IgD-negative memory B cell (primary cell): Measurements from ENCODE around the gene ZNF324. TPM values are rescaled to one million over a fixed set of nuclear protein-coding genes. Genes with fewer than 3 reads are reported as not detected.
"Not testable (repeated sequence)": the region's sequence is repeated elsewhere in the genome, so short reads cannot be mapped to it uniquely, and the experiment has no call there.

Source experiments
- H3K27ac Mint-ChIP-seq, 3 donors: one replicate each; pipeline ENCODE4 v1.8.0; 2020 to 2022; ENCODE audit warnings: mild to moderate bottlenecking in 3 of 3, mixed read lengths in 3 of 3, moderate library complexity in 1 of 3
- H3K27me3 Mint-ChIP-seq: one replicate; pipeline ENCODE4 v1.8.0; 2021; ENCODE audit warnings: mixed read lengths
- H3K36me3 Mint-ChIP-seq: one replicate; pipeline ENCODE4 v1.8.0; 2020; ENCODE audit warnings: mild to moderate bottlenecking, mixed read lengths
- H3K4me1 Mint-ChIP-seq, 3 donors: one replicate each; pipeline ENCODE4 v1.8.0; 2020 to 2022; ENCODE audit warnings: mixed read lengths in 3 of 3, mild to moderate bottlenecking in 1 of 3
- H3K4me3 Mint-ChIP-seq, 4 donors: one replicate each; pipeline ENCODE4 v1.8.0; 2020 to 2022; ENCODE audit warnings: mild to moderate bottlenecking in 4 of 4, mixed read lengths in 4 of 4, moderate library complexity in 3 of 4
- H3K9me3 Mint-ChIP-seq, 3 donors: one replicate each; pipeline ENCODE4 v1.8.0; 2020 to 2021; ENCODE audit warnings: mixed read lengths in 3 of 3, mild to moderate bottlenecking in 1 of 3
- polyA plus RNA-seq: library from polyadenylated mRNA; unstranded; fragments of 300-500 nt; fragmentation: Illumina TruSeq; gene quantifications from one replicate; pipeline ENCODE4 v1.2.3, GENCODE V29; 2021

Gene ZNF324
- polyA plus RNA-seq, 1 donor from 2014 or later, result 12.4 TPM

DNA sequence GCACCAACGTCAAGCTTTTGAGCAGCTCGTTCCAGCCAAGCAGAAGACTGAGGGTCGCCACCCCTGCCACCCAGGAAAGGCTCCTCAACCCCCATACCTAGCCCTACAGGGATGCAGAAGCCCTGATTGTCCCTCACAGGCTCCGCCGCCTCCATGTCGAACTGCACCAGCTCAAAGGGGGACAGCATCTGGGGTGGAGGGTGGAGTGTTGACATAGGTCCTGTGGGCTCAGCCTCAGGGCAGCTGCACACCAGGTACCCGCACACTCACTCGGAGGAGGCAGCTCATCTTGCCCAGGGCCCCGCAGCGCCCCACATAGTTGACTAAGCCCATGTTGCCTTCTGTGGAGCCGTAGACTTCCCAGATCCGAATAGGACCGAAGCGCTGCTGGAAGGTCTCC, 33.4 kb downstream of the ZNF324 start:
- Mint-ChIP-seq H3K27ac (no peak overlapping the region), H3K9me3 (peaks cover 1 to 6% (median 3%) of the 10 kb centered on the region in 3 donors), H3K36me3 (peaks cover 2% of the 10 kb centered on the region), H3K27me3 (no peaks in the 10 kb centered on the region), H3K4me3 (peak overlapping the region in 1 of 4 donors; percentile 28), H3K4me1 (peaks cover 11 to 14% (median 12%) of the 10 kb centered on the region in 3 donors)

- H3K4me3 Mint-ChIP-seq, H3K27me3 Mint-ChIP-seq, H3K9me3 Mint-ChIP-seq, H3K36me3 Mint-ChIP-seq, H3K4me1 Mint-ChIP-seq: not testable (repeated sequence)
- peak overlapping the region in 1 of 3 donors; percentile 9 for H3K27ac Mint-ChIP-seq
Observed at GRCh38 chr19:58507602-58508223, 40.8 kb downstream of the ZNF324 start.

DNA sequence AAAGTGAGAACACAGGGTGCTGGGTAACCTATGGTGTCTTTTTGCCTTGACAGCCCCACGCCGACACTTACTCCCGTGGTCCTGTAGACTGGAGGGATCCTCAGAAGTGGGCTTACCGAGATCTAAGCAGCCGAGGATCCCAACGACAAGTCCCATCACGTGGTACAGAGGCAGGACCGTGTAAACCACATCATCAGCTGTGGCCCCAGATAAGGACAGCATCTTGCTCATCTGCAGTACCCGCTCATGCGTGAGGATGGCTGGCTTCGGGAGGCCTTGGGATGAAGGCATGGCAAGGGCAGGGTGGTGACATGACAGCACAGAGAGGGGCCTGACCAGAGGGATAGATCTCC, 42.8 kb downstream of the ZNF324 start:
- H3K4me1 Mint-ChIP-seq, result peaks cover 0 to 5% (median 4%) of the 10 kb centered on the region in 3 donors
- no peaks in the 10 kb centered on the region for H3K27me3 Mint-ChIP-seq
- no peak overlapping the region for H3K27ac Mint-ChIP-seq
- H3K9me3 Mint-ChIP-seq, result peaks cover 1 to 8% (median 6%) of the 10 kb centered on the region in 3 donors
- peaks cover 3% of the 10 kb centered on the region for H3K36me3 Mint-ChIP-seq
- no peak overlapping the region for H3K4me3 Mint-ChIP-seq

GRCh38 chr19:58510084-58510862, 43.4 kb downstream of the ZNF324 start:
- Mint-ChIP-seq H3K4me1 (peaks cover 0 to 7% (median 4%) of the 10 kb centered on the region in 3 donors), H3K27ac (peak overlapping the region; percentile 63 to 88 (median 73)), H3K9me3 (peaks cover 1 to 8% (median 6%) of the 10 kb centered on the region in 3 donors), H3K36me3 (peaks cover 6% of the 10 kb centered on the region), H3K4me3 (no peak overlapping the region), H3K27me3 (no peaks in the 10 kb centered on the region)

DNA sequence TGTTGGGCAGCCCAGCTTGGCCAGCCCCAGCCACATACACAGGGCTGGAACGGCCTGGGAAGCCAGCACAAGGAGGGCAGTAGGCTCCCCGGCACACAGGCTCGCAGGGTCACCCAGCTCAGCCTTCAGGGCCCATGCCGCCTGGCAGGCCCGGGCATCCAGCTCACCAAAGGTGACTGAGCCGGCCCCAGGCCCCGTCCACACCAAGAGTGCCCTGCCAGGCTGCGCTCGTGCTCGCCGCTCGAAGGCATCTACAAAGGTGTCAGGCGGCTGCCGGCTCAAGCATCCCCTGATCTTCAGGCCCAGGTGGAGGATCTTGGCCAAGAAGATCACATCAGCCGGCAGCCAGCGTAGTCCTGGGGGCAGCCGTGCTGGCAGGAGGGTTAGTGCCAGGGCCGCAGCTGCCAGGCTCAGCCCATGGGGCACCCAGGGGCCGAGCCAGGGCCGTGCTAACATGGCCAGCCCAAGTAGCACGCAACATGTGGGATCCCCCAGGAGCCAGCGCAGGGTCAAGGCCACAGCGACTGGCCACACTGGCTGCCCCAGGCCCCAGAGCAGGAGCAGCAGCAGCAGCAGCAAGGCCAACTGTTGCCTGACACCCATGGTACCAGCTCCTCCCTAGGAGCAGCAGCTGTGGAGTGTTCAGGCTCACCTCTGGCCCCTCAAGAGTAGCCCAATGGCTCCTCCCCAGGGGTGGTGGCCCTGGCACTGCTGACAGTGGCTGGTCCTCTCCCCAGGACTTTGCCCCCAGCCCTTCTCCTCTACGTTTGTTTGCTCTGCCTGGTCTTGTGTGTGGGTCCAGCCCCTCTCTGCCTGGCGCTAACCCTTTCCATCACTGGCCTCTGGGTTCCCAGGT, 44.7 kb downstream of the ZNF324 start, which contains the start of gene SLC27A5:
Gene SLC27A5 (minus strand): TSS at position 640 of the 856 bp plus-strand sequence. CDS start 37 bp downstream, at position 603.
- Mint-ChIP-seq H3K4me3 (peak within 1 kb of the TSS in 1 of 4 donors; percentile 51), H3K9me3 (peaks cover 0 to 8% (median 6%) of the 10 kb centered on the region in 3 donors), H3K27ac (no peak within 1 kb of the TSS)

GRCh38 chr19:58513213-58513693, 46.4 kb downstream of the ZNF324 start:
- H3K4me1 Mint-ChIP-seq, result peaks cover 4 to 15% (median 9%) of the 10 kb centered on the region in 3 donors
- H3K27me3 Mint-ChIP-seq, result no peaks in the 10 kb centered on the region
- no peaks in the 10 kb centered on the region for H3K9me3 Mint-ChIP-seq
- H3K36me3 Mint-ChIP-seq, result peaks cover 6% of the 10 kb centered on the region
- peak overlapping the region in 2 of 4 donors; percentile 12 to 70 for H3K4me3 Mint-ChIP-seq
- peak overlapping the region in 1 of 3 donors; percentile 76 for H3K27ac Mint-ChIP-seq

More for the DNA sequence above, 44.7 kb downstream of the ZNF324 start, which contains the start of gene SLC27A5:
- peaks cover 4 to 13% (median 6%) of the 10 kb centered on the region in 3 donors for H3K4me1 Mint-ChIP-seq
- peaks cover 6% of the 10 kb centered on the region for H3K36me3 Mint-ChIP-seq
- no peaks in the 10 kb centered on the region for H3K27me3 Mint-ChIP-seq

DNA sequence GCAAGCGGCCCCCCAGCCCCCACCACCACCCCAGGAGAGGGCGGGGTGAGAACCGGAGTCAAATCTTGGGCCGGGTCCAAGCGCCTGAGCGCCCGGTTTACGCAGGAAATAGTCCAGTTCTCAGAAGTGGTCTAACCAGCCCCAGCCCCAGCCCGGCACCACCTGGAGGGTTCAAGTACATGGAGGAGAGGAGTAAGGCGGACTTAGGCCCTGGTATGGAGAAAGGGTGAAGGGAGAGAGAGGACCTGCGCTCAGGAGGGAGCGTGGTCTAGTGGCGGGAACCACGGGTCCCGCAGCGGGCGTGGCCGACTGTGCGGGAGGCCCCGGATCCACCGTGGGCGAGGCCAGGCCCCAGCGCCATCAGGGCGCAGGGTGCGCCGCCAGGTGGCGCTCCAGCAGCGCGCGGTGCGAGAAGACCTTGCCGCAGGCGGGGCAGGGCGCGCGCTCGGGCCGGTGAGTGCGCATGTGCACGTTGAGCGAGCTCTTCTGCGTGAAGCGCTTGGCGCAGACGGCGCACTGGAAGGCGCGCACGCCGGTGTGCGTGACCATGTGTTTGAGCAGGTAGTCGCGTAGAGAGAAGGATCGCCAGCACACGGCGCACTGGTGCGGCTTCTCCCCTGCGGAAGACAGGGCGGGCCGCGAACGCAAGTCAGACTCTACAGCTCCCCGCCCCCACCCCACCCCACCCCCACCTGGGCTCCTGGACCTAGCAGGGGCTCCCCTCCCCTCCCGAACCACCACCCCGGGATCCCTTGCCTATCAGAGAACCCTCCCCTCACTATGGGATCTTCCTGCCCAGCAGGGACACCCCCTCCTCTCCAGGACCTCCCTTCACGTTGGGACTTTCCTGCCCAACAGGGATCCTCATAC, 47.0 kb downstream of the ZNF324 start:
- H3K4me1 Mint-ChIP-seq, result peaks cover 9 to 20% (median 16%) of the 10 kb centered on the region in 3 donors
- peaks cover 6% of the 10 kb centered on the region for H3K36me3 Mint-ChIP-seq

GRCh38 chr19:58514564-58515022, 47.7 kb downstream of the ZNF324 start:
- Mint-ChIP-seq H3K4me1 (peaks cover 14 to 26% (median 19%) of the 10 kb centered on the region in 3 donors), H3K9me3 (no peaks in the 10 kb centered on the region), H3K27me3 (peaks cover 2% of the 10 kb centered on the region), H3K36me3 (peaks cover 6% of the 10 kb centered on the region), H3K4me3 (peak overlapping the region; percentile 38 to 89 (median 76)), H3K27ac (peak overlapping the region in 2 of 3 donors; percentile 35 to 53)

More for the DNA sequence above, 47.0 kb downstream of the ZNF324 start:
- H3K4me3 Mint-ChIP-seq, result peak overlapping the region; percentile 65 to 89 (median 78)
- peak overlapping the region in 1 of 3 donors; percentile 76 for H3K27ac Mint-ChIP-seq
- H3K27me3 Mint-ChIP-seq, result peaks cover 1% of the 10 kb centered on the region
- H3K9me3 Mint-ChIP-seq, result no peaks in the 10 kb centered on the region

GRCh38 chr19:58515259-58515658, 48.4 kb downstream of the ZNF324 start:
- Mint-ChIP-seq H3K27ac (peak overlapping the region in 2 of 3 donors; percentile 35 to 67), H3K4me3 (peak overlapping the region in 3 of 4 donors; percentile 12 to 84 (median 73)), H3K4me1 (peaks cover 20 to 30% (median 21%) of the 10 kb centered on the region in 3 donors), H3K27me3 (peaks cover 2% of the 10 kb centered on the region), H3K9me3 (no peaks in the 10 kb centered on the region), H3K36me3 (peaks cover 6% of the 10 kb centered on the region)

- Mint-ChIP-seq H3K4me3 (peak overlapping the region in 2 of 4 donors; percentile 5 to 84), H3K27me3 (peaks cover 2% of the 10 kb centered on the region), H3K9me3 (no peaks in the 10 kb centered on the region), H3K4me1 (peaks cover 23 to 30% (median 24%) of the 10 kb centered on the region in 3 donors), H3K27ac (no peak overlapping the region), H3K36me3 (peaks cover 6% of the 10 kb centered on the region)
Observed at GRCh38 chr19:58516246-58516836, 49.5 kb downstream of the ZNF324 start.

- H3K9me3 Mint-ChIP-seq, result no peaks in the 10 kb centered on the region
- H3K4me1 Mint-ChIP-seq, result peaks cover 23 to 28% (median 24%) of the 10 kb centered on the region in 3 donors
- H3K27me3 Mint-ChIP-seq, result peaks cover 2% of the 10 kb centered on the region
- peaks cover 4% of the 10 kb centered on the region for H3K36me3 Mint-ChIP-seq
- H3K4me3 Mint-ChIP-seq, result peak overlapping the region in 2 of 4 donors; percentile 21 to 99
- peak overlapping the region in 1 of 3 donors; percentile 97 for H3K27ac Mint-ChIP-seq
Observed at GRCh38 chr19:58516964-58517833, 50.3 kb downstream of the ZNF324 start.

GRCh38 chr19:58518256-58519086, 51.6 kb downstream of the ZNF324 start:
- peaks cover 23 to 28% (median 24%) of the 10 kb centered on the region in 3 donors for H3K4me1 Mint-ChIP-seq
- H3K36me3 Mint-ChIP-seq, result peaks cover 4% of the 10 kb centered on the region
- peaks cover 0 to 2% (median 0%) of the 10 kb centered on the region in 3 donors for H3K9me3 Mint-ChIP-seq
- peak overlapping the region; percentile 97 to 98 (median 97) for H3K27ac Mint-ChIP-seq
- peak overlapping the region; percentile 95 to 99 (median 98) for H3K4me3 Mint-ChIP-seq
- H3K27me3 Mint-ChIP-seq, result peaks cover 2% of the 10 kb centered on the region
